HG03565 (cell line): ENCODE results near the gene GTPBP4.

Source experiments
- ATAC-seq: cut with Tn5 transposase; IDR thresholded peaks from one replicate; pipeline ENCODE4 v1.9.1; 2021; ENCODE audit warnings: mild to moderate bottlenecking, moderate library complexity; ENCODE audit not compliant: unreplicated experiment

Gene GTPBP4

GRCh38 chr10:966466-967235 lies 21.6 kb upstream of the GTPBP4 start:
- ATAC-seq: no peak

- ATAC-seq: no peak
Observed at GRCh38 chr10:968546-969199, 19.6 kb upstream of the GTPBP4 start.

- no peak for ATAC-seq
Observed at GRCh38 chr10:969473-970150, 18.6 kb upstream of the GTPBP4 start.

- no peak for ATAC-seq
Observed at GRCh38 chr10:970311-971149, 17.7 kb upstream of the GTPBP4 start.

- ATAC-seq: no peak
Observed at GRCh38 chr10:971150-971542, 17.1 kb upstream of the GTPBP4 start.

- ATAC-seq: no peak
Observed at GRCh38 chr10:971613-972012, 16.6 kb upstream of the GTPBP4 start.

- no peak for ATAC-seq
Observed at GRCh38 chr10:972763-973162, 15.5 kb upstream of the GTPBP4 start.

- ATAC-seq: no peak
Observed at GRCh38 chr10:974038-974784, 14.0 kb upstream of the GTPBP4 start.

GRCh38 chr10:974785-975074 lies 13.5 kb upstream of the GTPBP4 start:
- no peak for ATAC-seq

GRCh38 chr10:976316-976715 lies 11.9 kb upstream of the GTPBP4 start:
- ATAC-seq: no peak

GRCh38 chr10:978826-979421 lies 9.3 kb upstream of the GTPBP4 start:
- no peak for ATAC-seq

GRCh38 chr10:980468-981093 lies 7.7 kb upstream of the GTPBP4 start:
- no peak for ATAC-seq

- no peak for ATAC-seq
Observed at GRCh38 chr10:983401-983800, 4.8 kb upstream of the GTPBP4 start.

GRCh38 chr10:983971-984655 lies 4.1 kb upstream of the GTPBP4 start:
- ATAC-seq: no peak

- ATAC-seq: no peak
Observed at GRCh38 chr10:985361-985760, 2.9 kb upstream of the GTPBP4 start.

- ATAC-seq: no peak
Observed at GRCh38 chr10:986137-986825, 2.0 kb upstream of the GTPBP4 start.

- ATAC-seq: no peak
Observed at GRCh38 chr10:986881-987619, 1.2 kb upstream of the GTPBP4 start.

GRCh38 chr10:987620-987869 lies 689 bp upstream of the GTPBP4 start:
- no peak for ATAC-seq
